ENCODE results near the gene ZCCHC13.

GRCh38 chrX:74338852-74339251, 34.9 kb downstream of the ZCCHC13 start:
- TF ChIP-seq TGIF2 (CRISPR knock-in tag; IDR thresholded peaks at IDR 0.05): no peak
- TF ChIP-seq ZNF558 (CRISPR knock-in tag; IDR thresholded peaks at IDR 0.05; ENCODE audit: borderline replicate concordance): no peak
